Measurements from ENCODE around the gene SOX15. TPM values are rescaled to one million over a fixed set of nuclear protein-coding genes. Genes with fewer than 3 reads are reported as not detected.

The SOX15 gene
- total and polyA plus RNA-seq, 2 of the 13 experiments (the other 11 are each of a cell fraction or from before 2014, with no cell fraction given): 0.07 to 0.18 TPM

DNA sequence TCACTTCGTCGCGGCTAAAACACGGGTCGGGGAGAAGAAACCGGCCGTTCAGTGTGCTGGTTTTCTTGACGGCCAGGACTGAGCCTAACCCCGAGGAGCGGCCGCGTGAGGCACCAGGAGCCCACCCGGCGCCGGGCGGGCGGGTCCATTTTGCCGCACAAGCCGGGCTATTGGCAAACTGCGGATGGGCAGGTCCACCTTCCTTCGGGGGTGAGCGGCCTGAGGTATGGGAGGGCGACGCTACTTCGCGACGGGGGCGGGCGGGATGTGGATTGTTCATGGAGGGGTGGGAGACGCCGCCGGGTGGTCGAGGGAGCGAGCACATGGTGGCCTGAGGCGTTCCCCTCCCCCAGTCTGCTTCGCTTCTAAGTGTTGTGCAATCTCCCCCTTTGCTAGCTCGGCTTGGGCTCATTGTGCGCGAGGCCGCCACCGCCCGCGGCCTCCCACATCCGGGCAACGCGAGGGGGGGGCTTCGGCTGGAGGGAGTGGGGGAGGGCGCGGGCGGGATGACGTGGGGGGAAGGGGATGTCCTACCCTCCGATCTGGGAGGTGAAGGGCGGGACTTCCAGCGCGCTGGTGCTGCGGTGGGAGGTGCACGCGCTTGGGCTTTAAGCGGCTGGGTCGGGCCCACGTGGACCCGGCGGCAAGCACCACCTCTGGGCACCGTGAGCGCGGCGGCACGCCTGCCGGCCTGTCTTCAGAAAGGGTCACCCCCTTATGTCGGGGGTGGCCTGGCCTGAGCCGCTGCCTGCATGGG lies 16.4 kb downstream of the SOX15 start (continued):
- TF ChIP-seq HNF1A (IDR thresholded peaks at IDR 0.05; ENCODE audit: low read depth): no peak
- no peak for TF ChIP-seq HNF1A (CRISPR knock-in tag; IDR thresholded peaks at IDR 0.05; ENCODE audit: borderline replicate concordance)
- TF ChIP-seq HNF4G (IDR thresholded peaks at IDR 0.05; ENCODE audit: borderline replicate concordance, low read depth, low read length): no peak
- TF ChIP-seq HNF4G (CRISPR knock-in tag; IDR thresholded peaks at IDR 0.05; ENCODE audit: borderline replicate concordance, low read depth): no peak
- TF ChIP-seq, protein P1, sequence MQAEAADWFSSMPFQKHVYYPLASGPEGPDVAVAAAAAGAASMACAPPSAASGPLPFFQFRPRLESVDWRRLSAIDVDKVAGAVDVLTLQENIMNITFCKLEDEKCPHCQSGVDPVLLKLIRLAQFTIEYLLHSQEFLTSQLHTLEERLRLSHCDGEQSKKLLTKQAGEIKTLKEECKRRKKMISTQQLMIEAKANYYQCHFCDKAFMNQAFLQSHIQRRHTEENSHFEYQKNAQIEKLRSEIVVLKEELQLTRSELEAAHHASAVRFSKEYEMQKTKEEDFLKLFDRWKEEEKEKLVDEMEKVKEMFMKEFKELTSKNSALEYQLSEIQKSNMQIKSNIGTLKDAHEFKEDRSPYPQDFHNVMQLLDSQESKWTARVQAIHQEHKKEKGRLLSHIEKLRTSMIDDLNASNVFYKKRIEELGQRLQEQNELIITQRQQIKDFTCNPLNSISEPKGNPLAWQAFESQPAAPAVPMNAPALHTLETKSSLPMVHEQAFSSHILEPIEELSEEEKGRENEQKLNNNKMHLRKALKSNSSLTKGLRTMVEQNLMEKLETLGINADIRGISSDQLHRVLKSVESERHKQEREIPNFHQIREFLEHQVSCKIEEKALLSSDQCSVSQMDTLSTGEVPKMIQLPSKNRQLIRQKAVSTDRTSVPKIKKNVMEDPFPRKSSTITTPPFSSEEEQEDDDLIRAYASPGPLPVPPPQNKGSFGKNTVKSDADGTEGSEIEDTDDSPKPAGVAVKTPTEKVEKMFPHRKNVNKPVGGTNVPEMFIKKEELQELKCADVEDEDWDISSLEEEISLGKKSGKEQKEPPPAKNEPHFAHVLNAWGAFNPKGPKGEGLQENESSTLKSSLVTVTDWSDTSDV (CRISPR knock-in tag; IDR thresholded peaks at IDR 0.05): no peak; the same call in 1 of the 2 replicates
- TF ChIP-seq, protein P2, sequence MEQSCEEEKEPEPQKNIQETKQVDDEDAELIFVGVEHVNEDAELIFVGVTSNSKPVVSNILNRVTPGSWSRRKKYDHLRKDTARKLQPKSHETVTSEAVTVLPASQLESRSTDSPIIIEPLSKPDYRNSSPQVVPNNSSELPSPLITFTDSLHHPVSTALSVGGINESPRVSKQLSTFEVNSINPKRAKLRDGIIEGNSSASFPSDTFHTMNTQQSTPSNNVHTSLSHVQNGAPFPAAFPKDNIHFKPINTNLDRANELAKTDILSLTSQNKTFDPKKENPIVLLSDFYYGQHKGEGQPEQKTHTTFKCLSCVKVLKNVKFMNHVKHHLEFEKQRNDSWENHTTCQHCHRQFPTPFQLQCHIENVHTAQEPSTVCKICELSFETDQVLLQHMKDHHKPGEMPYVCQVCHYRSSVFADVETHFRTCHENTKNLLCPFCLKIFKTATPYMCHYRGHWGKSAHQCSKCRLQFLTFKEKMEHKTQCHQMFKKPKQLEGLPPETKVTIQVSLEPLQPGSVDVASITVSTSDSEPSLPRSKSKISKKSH (CRISPR knock-in tag; IDR thresholded peaks at IDR 0.05; ENCODE audit: borderline replicate concordance): peak; percentile 41; the same call in 1 of the 2 replicates
- TF ChIP-seq, protein P3, sequence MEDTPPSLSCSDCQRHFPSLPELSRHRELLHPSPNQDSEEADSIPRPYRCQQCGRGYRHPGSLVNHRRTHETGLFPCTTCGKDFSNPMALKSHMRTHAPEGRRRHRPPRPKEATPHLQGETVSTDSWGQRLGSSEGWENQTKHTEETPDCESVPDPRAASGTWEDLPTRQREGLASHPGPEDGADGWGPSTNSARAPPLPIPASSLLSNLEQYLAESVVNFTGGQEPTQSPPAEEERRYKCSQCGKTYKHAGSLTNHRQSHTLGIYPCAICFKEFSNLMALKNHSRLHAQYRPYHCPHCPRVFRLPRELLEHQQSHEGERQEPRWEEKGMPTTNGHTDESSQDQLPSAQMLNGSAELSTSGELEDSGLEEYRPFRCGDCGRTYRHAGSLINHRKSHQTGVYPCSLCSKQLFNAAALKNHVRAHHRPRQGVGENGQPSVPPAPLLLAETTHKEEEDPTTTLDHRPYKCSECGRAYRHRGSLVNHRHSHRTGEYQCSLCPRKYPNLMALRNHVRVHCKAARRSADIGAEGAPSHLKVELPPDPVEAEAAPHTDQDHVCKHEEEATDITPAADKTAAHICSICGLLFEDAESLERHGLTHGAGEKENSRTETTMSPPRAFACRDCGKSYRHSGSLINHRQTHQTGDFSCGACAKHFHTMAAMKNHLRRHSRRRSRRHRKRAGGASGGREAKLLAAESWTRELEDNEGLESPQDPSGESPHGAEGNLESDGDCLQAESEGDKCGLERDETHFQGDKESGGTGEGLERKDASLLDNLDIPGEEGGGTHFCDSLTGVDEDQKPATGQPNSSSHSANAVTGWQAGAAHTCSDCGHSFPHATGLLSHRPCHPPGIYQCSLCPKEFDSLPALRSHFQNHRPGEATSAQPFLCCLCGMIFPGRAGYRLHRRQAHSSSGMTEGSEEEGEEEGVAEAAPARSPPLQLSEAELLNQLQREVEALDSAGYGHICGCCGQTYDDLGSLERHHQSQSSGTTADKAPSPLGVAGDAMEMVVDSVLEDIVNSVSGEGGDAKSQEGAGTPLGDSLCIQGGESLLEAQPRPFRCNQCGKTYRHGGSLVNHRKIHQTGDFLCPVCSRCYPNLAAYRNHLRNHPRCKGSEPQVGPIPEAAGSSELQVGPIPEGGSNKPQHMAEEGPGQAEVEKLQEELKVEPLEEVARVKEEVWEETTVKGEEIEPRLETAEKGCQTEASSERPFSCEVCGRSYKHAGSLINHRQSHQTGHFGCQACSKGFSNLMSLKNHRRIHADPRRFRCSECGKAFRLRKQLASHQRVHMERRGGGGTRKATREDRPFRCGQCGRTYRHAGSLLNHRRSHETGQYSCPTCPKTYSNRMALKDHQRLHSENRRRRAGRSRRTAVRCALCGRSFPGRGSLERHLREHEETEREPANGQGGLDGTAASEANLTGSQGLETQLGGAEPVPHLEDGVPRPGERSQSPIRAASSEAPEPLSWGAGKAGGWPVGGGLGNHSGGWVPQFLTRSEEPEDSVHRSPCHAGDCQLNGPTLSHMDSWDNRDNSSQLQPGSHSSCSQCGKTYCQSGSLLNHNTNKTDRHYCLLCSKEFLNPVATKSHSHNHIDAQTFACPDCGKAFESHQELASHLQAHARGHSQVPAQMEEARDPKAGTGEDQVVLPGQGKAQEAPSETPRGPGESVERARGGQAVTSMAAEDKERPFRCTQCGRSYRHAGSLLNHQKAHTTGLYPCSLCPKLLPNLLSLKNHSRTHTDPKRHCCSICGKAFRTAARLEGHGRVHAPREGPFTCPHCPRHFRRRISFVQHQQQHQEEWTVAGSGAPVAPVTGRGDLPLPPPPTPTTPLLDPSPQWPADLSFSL (CRISPR knock-in tag; IDR thresholded peaks at IDR 0.05): no peak
- TF ChIP-seq, protein P4, sequence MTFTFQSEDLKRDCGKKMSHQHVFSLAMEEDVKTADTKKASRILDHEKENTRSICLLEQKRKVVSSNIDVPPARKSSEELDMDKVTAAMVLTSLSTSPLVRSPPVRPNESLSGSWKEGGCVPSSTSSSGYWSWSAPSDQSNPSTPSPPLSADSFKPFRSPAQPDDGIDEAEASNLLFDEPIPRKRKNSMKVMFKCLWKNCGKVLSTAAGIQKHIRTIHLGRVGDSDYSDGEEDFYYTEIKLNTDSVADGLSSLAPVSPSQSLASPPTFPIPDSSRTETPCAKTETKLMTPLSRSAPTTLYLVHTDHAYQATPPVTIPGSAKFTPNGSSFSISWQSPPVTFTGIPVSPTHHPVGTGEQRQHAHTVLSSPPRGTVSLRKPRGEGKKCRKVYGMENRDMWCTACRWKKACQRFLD (CRISPR knock-in tag; IDR thresholded peaks at IDR 0.05; ENCODE audit: borderline replicate concordance): no peak
- TF ChIP-seq BORCS8-MEF2B (CRISPR knock-in tag; IDR thresholded peaks at IDR 0.05): peak; percentile 63; the same call in 1 of the 2 replicates
- peak; percentile 94 for TF ChIP-seq SPEN (CRISPR knock-in tag; IDR thresholded peaks at IDR 0.05; ENCODE audit: low read depth)

Measured in HepG2 (cell line).